ENCODE measurements around the gene CALR. TPM values are rescaled to one million over a fixed set of nuclear protein-coding genes. Genes with fewer than 3 reads are reported as not detected.

CALR gene
- polyA plus RNA-seq, 3 donors = 860 to 1,005 (median 871) TPM

GRCh38 chr19:12924621-12925310 lies 13.6 kb upstream of the CALR start:
- no peak for DNase-seq

- DNase-seq = no peak
These were observed 8.3 kb upstream of the CALR start for GRCh38 chr19:12930002-12930645.

- no peak for DNase-seq
These were observed 5.8 kb upstream of the CALR start for GRCh38 chr19:12932392-12933286.

GRCh38 chr19:12933287-12934072 lies 4.9 kb upstream of the CALR start, which contains the start of gene FARSA:
Gene FARSA (minus strand): TSS chr19:12933711. CDS start chr19:12933696, 15 bp downstream.
- peak; percentile 91 for DNase-seq

- DNase-seq = no peak
These were observed 3.3 kb upstream of the CALR start for GRCh38 chr19:12935071-12935470.

GRCh38 chr19:12936582-12936981 lies 1.8 kb upstream of the CALR start:
- no peak for DNase-seq

- no peak for DNase-seq
These were observed 1.1 kb upstream of the CALR start for GRCh38 chr19:12937093-12937926.

- DNase-seq = no peak
These were observed 581 bp downstream of the CALR start for GRCh38 chr19:12938779-12939601.

- no peak for DNase-seq
These were observed 1.6 kb downstream of the CALR start for GRCh38 chr19:12939975-12940423.

- no peak for DNase-seq
These were observed 2.5 kb downstream of the CALR start for GRCh38 chr19:12940897-12941296.

GRCh38 chr19:12943437-12944044 lies 5.1 kb downstream of the CALR start:
- DNase-seq = no peak

GRCh38 chr19:12944104-12944674 lies 5.8 kb downstream of the CALR start:
- DNase-seq = no peak

GRCh38 chr19:12945479-12946091 lies 7.2 kb downstream of the CALR start, which contains the start of gene RAD23A:
Gene RAD23A (plus strand): TSS chr19:12945862. CDS start chr19:12945949, 87 bp downstream.
- DNase-seq = peak; percentile 97

GRCh38 chr19:12946092-12946721 lies 7.8 kb downstream of the CALR start:
- DNase-seq = no peak

GRCh38 chr19:12946731-12947496 lies 8.5 kb downstream of the CALR start:
- no peak for DNase-seq

GRCh38 chr19:12947702-12948611 lies 9.5 kb downstream of the CALR start:
- DNase-seq = no peak

All from renal pelvis (tissue), 4 donors.